Esophagus squamous epithelium (tissue), 5 donors: ENCODE data around the gene TMEM218. TPM values are rescaled to one million over a fixed set of nuclear protein-coding genes. Genes with fewer than 3 reads are reported as not detected.

Experiments used
- DNase-seq: peaks from one replicate; lab custom pipeline; 2025; lab: John Stamatoyannopoulos, UW
- H3K27ac ChIP-seq, 4 donors: fragments of 200-600 bp; sonication (generic); one replicate each; pipeline ENCODE4 v1.5.1; 2016 to 2019; ENCODE audit warnings: mild to moderate bottlenecking in 1 of 4
- H3K27me3 ChIP-seq, 4 donors: fragments of 200-600 bp; sonication (generic); 1 replicate in 3 of 4; 2 replicates in 1 of 4; pipeline versions ENCODE4 v1.5.1 to v1.6.0; 2017 to 2021; ENCODE audit warnings: antibody characterized with exemption in 1 of 4
- H3K36me3 ChIP-seq, 3 donors: fragments of 200-600 bp; sonication (generic); one replicate each; pipeline ENCODE4 v1.5.1; 2016 to 2019
- H3K4me1 ChIP-seq, 3 donors: fragments of 200-600 bp; sonication (generic); one replicate each; pipeline ENCODE4 v1.5.1; 2017 to 2019
- H3K4me3 ChIP-seq, 4 donors: fragments of 200-600 bp; sonication (generic); 1 replicate in 3 of 4; 2 replicates in 1 of 4; pipeline ENCODE4 v1.5.1; 2016 to 2019; ENCODE audit warnings: mild to moderate bottlenecking in 2 of 4, moderate library complexity in 1 of 4
- H3K9me3 ChIP-seq, 3 donors: fragments of 200-600 bp; sonication (generic); one replicate each; pipeline ENCODE4 v1.5.1; 2016 to 2019
- CTCF ChIP-seq, 6 experiments: fragments of 450-650 bp in 4 of 6; fragments of 200-600 bp in 2 of 6; sonication (generic) in 2 of 6; IDR thresholded peaks; one replicate each; pipeline ENCODE4 v1.5.1; 2016 to 2019; ENCODE audit warnings: antibody characterized with exemption in 6 of 6, mild to moderate bottlenecking in 4 of 6, moderate library complexity in 4 of 6
- POLR2A ChIP-seq, 4 donors: fragments of 450-650 bp; IDR thresholded peaks; one replicate each; pipeline ENCODE4 v1.6.1; 2017; ENCODE audit warnings: antibody characterized with exemption in 4 of 4, mild to moderate bottlenecking in 4 of 4, moderate library complexity in 3 of 4
- WGBS, 2 donors: methylation state at CpG; one replicate each; pipeline ENCODE4 v1.1.5; 2018; 5-methylcytosine and 5-hydroxymethylcytosine counted together
- intact Hi-C: fragments of 100-400 bp; cut with DNase I; formaldehyde crosslinking; loops from one replicate; pipeline ENCODE4 v1.15.0; 2022
- total RNA-seq, 4 donors: library from RNA; depleted of rRNA; stranded (reverse); fragments of >200 nt; gene quantifications; one replicate each; pipeline ENCODE4 v1.1.0, GENCODE V29; 2016
- donor health status: DM: yes; HTN: yes; CAD: no.

Gene TMEM218
- total RNA-seq, 4 donors from 2014 or later, result 7.5 to 17.3 (median 13.9) TPM

DNA sequence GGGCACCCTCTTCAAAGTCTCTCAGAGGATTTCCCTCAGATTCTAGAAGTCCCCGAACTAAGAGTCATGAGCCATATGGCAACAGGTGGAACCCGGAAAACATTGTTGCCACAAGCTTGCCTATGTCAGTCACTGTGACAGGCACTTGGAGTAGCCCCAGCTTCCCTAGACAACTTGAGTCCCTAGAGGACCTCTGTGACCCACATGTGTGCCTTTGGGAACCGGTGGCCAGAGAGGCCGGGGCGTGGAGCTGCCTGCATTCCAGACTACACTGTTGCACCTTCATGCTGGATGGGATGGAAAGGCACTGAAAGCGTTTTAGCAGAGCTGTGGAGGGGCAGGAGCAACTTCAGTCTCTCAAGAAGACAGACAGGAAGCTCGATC is 36.2 kb downstream of the TMEM218 start:
- no peak for DNase-seq
- TF ChIP-seq CTCF (IDR thresholded peaks at IDR 0.05) (no peak), POLR2A (IDR thresholded peaks at IDR 0.05) (no peak)
- intact Hi-C loops, result no loop called here
- Histone ChIP-seq H3K4me3 (no peak overlapping the region), H3K9me3 (no peaks in the 10 kb centered on the region), H3K27ac (peak overlapping the region in 3 of 4 donors; percentile 58 to 73 (median 71)), H3K4me1 (peaks cover 26 to 51% (median 29%) of the 10 kb centered on the region in 3 donors), H3K27me3 (no peaks in the 10 kb centered on the region), H3K36me3 (no peaks in the 10 kb centered on the region)
- WGBS, 2 donors, result 100% methylated on average over 1 of the region's 7 CpGs; no CpG with 5 or more reads in 1 of the 2 donors

GRCh38 chr11:125074511-125075241 is 36.8 kb downstream of the TMEM218 start:
- no peaks in the 10 kb centered on the region for H3K9me3 ChIP-seq
- H3K27me3 ChIP-seq, result no peaks in the 10 kb centered on the region
- peak overlapping the region in 3 of 4 donors; percentile 58 to 73 (median 71) for H3K27ac ChIP-seq
- peaks cover 32 to 57% (median 35%) of the 10 kb centered on the region in 3 donors for H3K4me1 ChIP-seq
- intact Hi-C loops, result no loop called here
- H3K36me3 ChIP-seq, result no peaks in the 10 kb centered on the region
- WGBS, 2 donors, result 60 to 79% methylated on average over 4 to 9 of the region's 11 CpGs
- no peak for TF ChIP-seq POLR2A (IDR thresholded peaks at IDR 0.05)
- DNase-seq, result no peak
- H3K4me3 ChIP-seq, result no peak overlapping the region

- WGBS, 2 donors, result 84% methylated on average over 15 to 17 of the region's 19 CpGs
- H3K4me3 ChIP-seq, result no peak overlapping the region
- H3K36me3 ChIP-seq, result no peaks in the 10 kb centered on the region
- no peak for DNase-seq
- intact Hi-C loops, result no loop called here
- H3K9me3 ChIP-seq, result no peaks in the 10 kb centered on the region
- no peak overlapping the region for H3K27ac ChIP-seq
- TF ChIP-seq CTCF (IDR thresholded peaks at IDR 0.05), result no peak
- no peak for TF ChIP-seq POLR2A (IDR thresholded peaks at IDR 0.05)
- no peaks in the 10 kb centered on the region for H3K27me3 ChIP-seq
- H3K4me1 ChIP-seq, result peaks cover 36 to 65% (median 38%) of the 10 kb centered on the region in 3 donors
Measured at GRCh38 chr11:125073616-125074483, 37.6 kb downstream of the TMEM218 start.

DNA sequence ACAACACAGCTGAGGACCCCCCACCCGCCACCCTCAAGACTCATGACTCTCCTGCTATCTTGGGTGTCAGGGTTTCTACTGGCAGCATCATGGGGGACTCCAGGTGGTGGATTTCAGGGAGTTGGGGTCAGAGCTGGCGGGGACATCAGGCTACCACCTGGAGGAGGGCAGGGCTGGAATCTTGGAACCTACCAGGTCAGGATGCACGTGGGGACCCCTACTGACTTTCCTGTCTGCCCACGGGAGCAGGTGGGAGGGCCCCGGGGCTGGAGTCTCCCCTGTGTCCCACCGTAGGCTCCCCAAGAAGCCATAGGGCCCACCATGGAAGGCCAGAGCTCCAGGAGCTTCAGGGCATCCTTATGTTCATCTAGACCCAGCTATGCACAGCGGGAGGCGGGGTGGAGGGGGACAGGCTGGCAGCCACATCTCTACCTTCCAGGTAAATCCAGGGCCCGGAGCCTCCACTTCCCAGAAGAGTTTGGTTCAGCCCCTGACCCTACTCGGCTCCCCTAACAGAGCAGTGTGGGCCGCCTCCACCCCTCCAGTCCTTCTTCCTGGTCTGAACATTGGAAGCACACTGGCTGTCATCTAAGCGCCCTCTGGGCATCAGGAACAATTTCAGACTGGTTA is 38.4 kb downstream of the TMEM218 start:
- DNase-seq, result no peak
- H3K4me1 ChIP-seq, result peaks cover 36 to 68% (median 38%) of the 10 kb centered on the region in 3 donors
- 71 to 92% methylated on average over 1 to 6 of the region's 12 CpGs for WGBS, 2 donors
- intact Hi-C loops, result no loop called here
- H3K27ac ChIP-seq, result peak overlapping the region in 2 of 4 donors; percentile 83 to 84
- H3K36me3 ChIP-seq, result no peaks in the 10 kb centered on the region
- no peak overlapping the region for H3K4me3 ChIP-seq
- TF ChIP-seq POLR2A (IDR thresholded peaks at IDR 0.05) (no peak), CTCF (IDR thresholded peaks at IDR 0.05) (no peak)
- H3K27me3 ChIP-seq, result no peaks in the 10 kb centered on the region
- H3K9me3 ChIP-seq, result no peaks in the 10 kb centered on the region

DNA sequence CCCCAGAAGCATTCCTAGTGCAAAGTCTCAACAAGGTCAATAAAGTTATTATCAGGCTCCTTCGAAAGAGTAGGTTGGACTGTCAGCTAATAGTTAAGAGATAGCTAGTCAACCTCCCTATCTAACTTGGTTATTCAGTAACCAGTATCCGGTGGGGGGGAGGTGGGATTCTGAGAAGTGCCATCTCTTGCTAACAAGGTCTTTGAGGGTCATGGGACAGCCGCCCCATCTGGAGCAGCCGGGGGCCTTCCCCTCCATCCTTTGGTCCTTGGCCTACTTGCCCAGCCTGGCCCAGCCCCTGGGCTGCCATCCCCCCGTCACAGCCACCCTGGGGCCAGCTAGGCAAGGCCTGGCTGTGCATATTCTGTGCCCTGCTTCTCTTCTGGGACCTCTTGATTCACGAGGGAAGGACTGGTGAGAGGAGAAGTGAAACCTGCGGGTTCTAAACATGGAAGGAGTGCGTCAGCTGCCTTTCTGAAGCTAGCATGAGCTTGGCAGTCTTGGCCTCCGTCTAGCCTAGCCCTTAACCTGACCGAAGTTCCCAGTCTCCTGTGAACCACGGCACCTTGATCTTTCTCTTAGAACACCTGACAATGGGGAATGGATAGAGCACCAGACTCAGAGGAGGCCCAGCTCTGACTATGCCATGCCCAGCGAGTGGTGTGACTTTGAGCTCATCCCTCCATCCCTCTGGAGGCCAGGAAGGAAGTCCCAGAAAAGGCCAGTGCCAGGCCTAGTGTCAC is 39.0 kb downstream of the TMEM218 start:
- intact Hi-C loops, result no loop called here

More for the DNA sequence above, 39.0 kb downstream of the TMEM218 start:
- Histone ChIP-seq H3K4me3 (no peak overlapping the region), H3K4me1 (peaks cover 36 to 68% (median 38%) of the 10 kb centered on the region in 3 donors), H3K27ac (peak overlapping the region in 3 of 4 donors; percentile 81 to 84 (median 83)), H3K36me3 (no peaks in the 10 kb centered on the region), H3K9me3 (no peaks in the 10 kb centered on the region), H3K27me3 (no peaks in the 10 kb centered on the region)
- 77 to 84% methylated on average over 6 to 7 of the region's 12 CpGs for WGBS, 2 donors
- DNase-seq, result no peak
- TF ChIP-seq CTCF (IDR thresholded peaks at IDR 0.05), result no peak
- TF ChIP-seq POLR2A (IDR thresholded peaks at IDR 0.05), result no peak
